Nephron (organoid): ENCODE measurements around the gene GNAL.

Source experiments
- H3K27ac Mint-ChIP-seq, 3 experiments: 2 replicates each; pipeline ENCODE4 v1.8.0; 2020; ENCODE audit warnings: mixed read lengths in 3 of 3, mild to moderate bottlenecking in 2 of 3, moderate library complexity in 1 of 3
- H3K27me3 Mint-ChIP-seq: 2 replicates; pipeline ENCODE4 v1.8.0; 2021; ENCODE audit warnings: low read depth, mild to moderate bottlenecking, moderate library complexity, mixed read lengths
- H3K36me3 Mint-ChIP-seq: 2 replicates; pipeline ENCODE4 v1.8.0; 2020; ENCODE audit warnings: low read depth, mixed read lengths
- H3K4me1 Mint-ChIP-seq: 2 replicates; pipeline ENCODE4 v1.8.0; 2020; ENCODE audit warnings: mixed read lengths
- H3K4me3 Mint-ChIP-seq, 3 experiments: 2 replicates each; pipeline ENCODE4 v1.8.0; 2020; ENCODE audit warnings: mild to moderate bottlenecking in 3 of 3, mixed read lengths in 3 of 3, moderate library complexity in 2 of 3
- H3K9me3 Mint-ChIP-seq: 2 replicates; pipeline ENCODE4 v1.8.0; 2020; ENCODE audit warnings: mixed read lengths
- CTCF ChIP-seq, 3 experiments: fragments of 200-600 bp; sonication (generic); IDR thresholded peaks; one replicate each; pipeline ENCODE4 v1.5.0; 2021; ENCODE audit warnings: antibody characterized with exemption in 3 of 3; ENCODE audit not compliant: unreplicated experiment in 3 of 3

GNAL gene

GRCh38 chr18:11818486-11819203 is 129.6 kb downstream of the GNAL start:
- no peak for TF ChIP-seq CTCF (IDR thresholded peaks at IDR 0.05; ENCODE audit: unreplicated experiment in 3 of 3)
- Mint-ChIP-seq H3K4me3 (no peak overlapping the region), H3K27ac (no peak overlapping the region), H3K27me3 (no peaks in the 10 kb centered on the region), H3K4me1 (no peaks in the 10 kb centered on the region), H3K36me3 (no peaks in the 10 kb centered on the region), H3K9me3 (peaks cover 6% of the 10 kb centered on the region)

DNA sequence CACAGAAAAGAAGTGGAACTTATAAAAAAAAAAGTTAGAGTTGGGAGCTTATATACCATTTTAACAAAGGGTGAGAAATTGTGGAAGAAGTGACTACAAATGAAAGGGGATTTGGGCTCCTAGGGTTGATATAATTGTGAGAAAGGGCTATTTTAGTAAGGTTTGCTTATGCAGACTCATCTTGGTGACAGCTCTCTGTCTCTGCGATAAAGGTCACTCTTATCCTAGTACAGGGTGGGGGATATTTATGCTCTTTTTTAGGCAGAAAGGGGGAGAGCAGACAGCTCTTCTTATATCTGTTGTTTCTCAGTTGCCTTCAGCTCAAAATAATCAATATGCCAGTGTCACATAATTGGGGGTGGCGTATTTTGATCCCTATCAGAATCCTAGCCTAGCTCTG is 130.9 kb downstream of the GNAL start:
- Mint-ChIP-seq H3K27ac (no peak overlapping the region), H3K27me3 (no peaks in the 10 kb centered on the region), H3K36me3 (no peaks in the 10 kb centered on the region), H3K9me3 (peaks cover 6% of the 10 kb centered on the region), H3K4me1 (no peaks in the 10 kb centered on the region), H3K4me3 (no peak overlapping the region)
- TF ChIP-seq CTCF (IDR thresholded peaks at IDR 0.05; ENCODE audit: unreplicated experiment in 3 of 3): no peak

GRCh38 chr18:11820697-11821096 is 131.6 kb downstream of the GNAL start:
- no peaks in the 10 kb centered on the region for H3K27me3 Mint-ChIP-seq
- H3K4me1 Mint-ChIP-seq: no peaks in the 10 kb centered on the region
- no peak overlapping the region for H3K27ac Mint-ChIP-seq
- peaks cover 3% of the 10 kb centered on the region for H3K9me3 Mint-ChIP-seq
- H3K4me3 Mint-ChIP-seq: no peak overlapping the region
- no peaks in the 10 kb centered on the region for H3K36me3 Mint-ChIP-seq
- TF ChIP-seq CTCF (IDR thresholded peaks at IDR 0.05; ENCODE audit: unreplicated experiment in 3 of 3): no peak

- peaks cover 3% of the 10 kb centered on the region for H3K9me3 Mint-ChIP-seq
- TF ChIP-seq CTCF (IDR thresholded peaks at IDR 0.05; ENCODE audit: unreplicated experiment in 3 of 3): no peak
- H3K27ac Mint-ChIP-seq: no peak overlapping the region
Observed at GRCh38 chr18:11821208-11821607, 132.1 kb downstream of the GNAL start.

GRCh38 chr18:11821643-11822237 is 132.7 kb downstream of the GNAL start:
- TF ChIP-seq CTCF (IDR thresholded peaks at IDR 0.05; ENCODE audit: unreplicated experiment in 3 of 3): no peak
- H3K4me1 Mint-ChIP-seq: no peaks in the 10 kb centered on the region
- H3K9me3 Mint-ChIP-seq: peaks cover 3% of the 10 kb centered on the region
- H3K27me3 Mint-ChIP-seq: no peaks in the 10 kb centered on the region
- H3K27ac Mint-ChIP-seq: no peak overlapping the region
- no peak overlapping the region for H3K4me3 Mint-ChIP-seq
- H3K36me3 Mint-ChIP-seq: no peaks in the 10 kb centered on the region

More at GRCh38 chr18:11821208-11821607, 132.1 kb downstream of the GNAL start:
- Mint-ChIP-seq H3K27me3 (no peaks in the 10 kb centered on the region), H3K4me3 (no peak overlapping the region), H3K36me3 (no peaks in the 10 kb centered on the region), H3K4me1 (no peaks in the 10 kb centered on the region)

DNA sequence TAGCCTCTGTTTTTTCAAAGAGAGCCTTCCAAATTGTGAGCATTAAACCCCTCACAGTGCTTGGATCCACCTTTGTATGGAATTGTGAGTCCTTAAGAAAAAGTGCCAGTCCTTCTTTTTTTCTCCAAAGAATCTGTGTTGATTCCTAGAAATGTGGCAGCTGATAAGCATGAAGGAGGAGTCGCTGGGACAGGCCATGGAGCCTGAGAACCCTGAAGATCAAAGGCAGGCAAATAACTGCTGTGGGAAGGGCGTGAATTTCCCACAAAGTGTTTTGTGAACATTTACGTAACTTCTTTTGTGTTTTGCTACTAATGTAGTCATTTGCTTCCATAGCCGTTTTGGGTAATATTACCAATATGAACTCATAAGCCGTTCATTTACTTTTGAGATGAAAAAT is 134.5 kb downstream of the GNAL start:
- no peak overlapping the region for H3K4me3 Mint-ChIP-seq
- TF ChIP-seq CTCF (IDR thresholded peaks at IDR 0.05; ENCODE audit: unreplicated experiment in 3 of 3): no peak
- H3K9me3 Mint-ChIP-seq: peaks cover under 1% of the 10 kb centered on the region
- no peaks in the 10 kb centered on the region for H3K27me3 Mint-ChIP-seq
- H3K4me1 Mint-ChIP-seq: no peaks in the 10 kb centered on the region
- H3K36me3 Mint-ChIP-seq: no peaks in the 10 kb centered on the region
- no peak overlapping the region for H3K27ac Mint-ChIP-seq
